CD1c-positive myeloid dendritic cell (primary cell): ENCODE results near the gene TAF1C.
"Not testable (repeated sequence)": the region's sequence is repeated elsewhere in the genome, so short reads cannot be mapped to it uniquely, and the experiment has no call there.

Experiments used
- DNase-seq: peaks from one replicate; pipeline ENCODE4 v3.0.0-alpha.2; 2016; ENCODE audit errors: extremely low spot score

TAF1C gene

GRCh38 chr16:84212154-84212553, 25.3 kb upstream of the TAF1C start:
- DNase-seq: no peak

GRCh38 chr16:84209989-84210388, 23.1 kb upstream of the TAF1C start:
- DNase-seq: no peak

DNA sequence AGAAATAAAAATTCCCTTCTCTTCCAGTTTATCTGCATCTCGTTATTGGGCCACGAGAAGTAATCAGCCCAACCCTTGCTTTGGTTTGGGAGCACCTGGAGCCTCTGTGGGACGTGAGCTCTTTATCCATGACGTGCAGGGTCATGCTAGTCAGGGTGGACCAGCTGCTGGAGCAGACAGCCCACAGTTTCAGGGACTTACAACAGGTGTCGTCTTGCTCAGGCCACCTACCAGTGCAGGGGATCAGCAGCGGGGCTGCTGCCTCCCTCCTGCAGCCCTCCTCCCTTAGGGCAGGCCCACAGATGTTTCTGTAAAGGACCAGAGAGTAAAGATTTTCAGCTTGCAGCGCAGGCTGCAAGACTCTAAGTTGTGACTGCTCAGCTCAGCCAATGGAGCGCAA, 21.0 kb upstream of the TAF1C start:
- DNase-seq: no peak

GRCh38 chr16:84207251-84207650, 20.4 kb upstream of the TAF1C start:
- DNase-seq: no peak

GRCh38 chr16:84205976-84206691, 19.3 kb upstream of the TAF1C start:
- DNase-seq: no peak

DNA sequence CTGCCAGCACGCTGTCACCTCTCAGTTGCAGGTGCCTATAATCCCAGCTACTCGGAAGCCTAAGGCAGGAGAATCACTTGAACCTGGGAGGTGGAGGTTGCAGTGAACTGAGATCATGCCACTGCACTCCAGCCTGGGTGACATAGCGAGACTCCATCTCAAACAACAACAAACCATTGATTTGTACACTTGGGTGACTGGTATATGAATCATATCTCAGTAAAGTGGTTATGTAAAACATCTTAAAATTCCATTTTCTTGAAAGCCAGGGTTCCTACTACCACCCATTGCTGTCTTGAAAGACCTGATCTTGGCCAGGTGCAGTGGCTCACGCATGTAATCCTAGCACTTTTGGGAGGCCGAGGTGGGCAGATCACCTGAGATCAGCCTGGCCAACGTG, 18.3 kb upstream of the TAF1C start:
- not testable (repeated sequence) for DNase-seq

DNA sequence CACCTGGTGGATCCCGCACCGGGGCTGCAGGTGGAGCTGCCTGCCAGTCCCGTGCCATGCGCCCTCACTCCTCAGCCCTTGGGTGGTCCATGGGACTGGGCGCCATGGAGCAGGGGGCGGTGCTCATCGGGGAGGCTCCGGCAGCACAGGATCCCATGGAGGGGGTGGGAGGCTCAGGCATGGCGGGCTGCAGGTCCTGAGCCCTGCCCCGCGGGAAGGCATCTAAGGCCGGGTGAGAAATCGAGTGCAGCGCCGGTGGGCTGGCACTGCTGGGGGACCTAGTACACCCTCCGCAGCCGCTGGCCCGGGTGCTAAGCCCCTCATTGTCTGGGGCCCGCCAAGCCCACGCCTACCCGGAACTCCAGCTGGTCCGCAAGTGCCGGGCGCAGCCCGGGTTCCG, 17.7 kb upstream of the TAF1C start:
- DNase-seq: not testable (repeated sequence)

- peak; percentile 92 for DNase-seq
These were observed 13.0 kb upstream of the TAF1C start for GRCh38 chr16:84199861-84200260.

- no peak for DNase-seq
These were observed 12.2 kb upstream of the TAF1C start for GRCh38 chr16:84199097-84199496.

- DNase-seq: no peak
These were observed 11.5 kb upstream of the TAF1C start for GRCh38 chr16:84198401-84198800.

- no peak for DNase-seq
These were observed 10.7 kb upstream of the TAF1C start for GRCh38 chr16:84197466-84198128.

- no peak for DNase-seq
These were observed 10.0 kb upstream of the TAF1C start for GRCh38 chr16:84196727-84197394.

DNA sequence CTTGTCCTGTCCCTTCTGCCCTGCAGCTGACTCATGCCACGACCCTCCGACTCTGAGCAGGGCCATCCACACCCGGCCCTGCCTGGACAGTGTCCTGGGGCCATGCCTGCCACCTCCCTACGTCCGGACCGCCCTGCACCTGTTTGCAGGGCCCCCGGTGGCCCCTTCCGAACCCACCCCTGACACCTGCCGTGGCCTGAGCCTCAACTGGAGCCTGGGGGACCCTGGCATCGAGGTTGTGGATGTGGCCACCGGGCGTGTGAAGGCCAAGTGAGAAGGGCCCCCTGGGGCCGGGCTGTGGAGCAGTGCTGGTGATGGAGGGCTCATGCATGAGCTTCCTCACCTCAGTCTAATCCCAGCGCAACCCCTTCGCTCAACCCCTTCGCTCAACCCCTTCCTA, 9.2 kb upstream of the TAF1C start:
- no peak for DNase-seq

GRCh38 chr16:84195201-84196093, 8.6 kb upstream of the TAF1C start:
- no peak for DNase-seq

- peak; percentile 36 for DNase-seq
These were observed 7.8 kb upstream of the TAF1C start for GRCh38 chr16:84194470-84195200.

GRCh38 chr16:84194018-84194417, 7.2 kb upstream of the TAF1C start:
- DNase-seq: no peak

GRCh38 chr16:84193480-84193879, 6.6 kb upstream of the TAF1C start:
- DNase-seq: no peak

- no peak for DNase-seq
These were observed 4.6 kb upstream of the TAF1C start for GRCh38 chr16:84191466-84191865.

GRCh38 chr16:84190731-84191388, 4.0 kb upstream of the TAF1C start, which contains the start of gene ADAD2:
TSS of gene ADAD2 (plus strand) at chr16:84191157. CDS start at chr16:84191231, 74 bp downstream.
- DNase-seq: no peak

DNA sequence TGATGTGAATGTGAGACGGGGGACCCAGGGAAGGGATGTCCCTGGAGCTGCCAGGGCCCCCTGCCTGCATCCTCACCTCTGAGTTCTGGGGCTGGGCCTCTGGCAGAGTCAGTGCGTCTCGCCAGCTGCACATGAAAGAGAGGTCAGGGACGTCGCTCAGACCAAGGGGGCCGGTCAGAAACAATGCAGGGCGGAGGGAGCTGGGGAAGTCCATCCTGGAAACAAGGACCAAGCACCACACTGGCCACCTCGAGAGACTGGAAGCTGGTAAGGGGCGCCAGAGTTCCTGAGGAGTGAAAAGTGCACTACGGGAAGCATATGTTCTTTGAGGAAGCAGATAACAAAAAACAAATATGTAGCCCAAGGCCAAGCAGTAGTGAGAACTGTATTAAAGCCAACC, 2.1 kb downstream of the TAF1C start:
- DNase-seq: no peak
